ENCODE data around the gene ABCB6.

Gene ABCB6

GRCh38 chr2:219245148-219245898 is 26.6 kb upstream of the ABCB6 start, which contains the start of the genes GLB1L and STK16:
Gene GLB1L (minus strand): TSS chr2:219245444. CDS start chr2:219243573, 1,871 bp downstream.
Gene STK16 (plus strand): TSS chr2:219245479. CDS start chr2:219246000, 521 bp downstream.
- DNase-seq = peak; percentile 60 to 91

GRCh38 chr2:219244789-219245147 is 26.0 kb upstream of the ABCB6 start:
- no peak for DNase-seq

- DNase-seq = no peak
Observed at GRCh38 chr2:219243291-219243761, 24.6 kb upstream of the ABCB6 start.

GRCh38 chr2:219234331-219234730 is 15.6 kb upstream of the ABCB6 start:
- no peak for DNase-seq

GRCh38 chr2:219230059-219230540 is 11.3 kb upstream of the ABCB6 start:
- no peak for DNase-seq

- peak; percentile 87 to 98 for DNase-seq
Observed at GRCh38 chr2:219229305-219230058, 10.7 kb upstream of the ABCB6 start, which contains the start of the genes ANKZF1 and ATG9A. Gene ANKZF1 (plus strand): TSS chr2:219229806. CDS start chr2:219230258, 452 bp downstream. Gene ATG9A (minus strand): TSS chr2:219229636. CDS start chr2:219228024, 1,612 bp downstream.

GRCh38 chr2:219228911-219229304 is 10.2 kb upstream of the ABCB6 start:
- no peak for DNase-seq

GRCh38 chr2:219228041-219228910 is 9.5 kb upstream of the ABCB6 start:
- peak in 1 of 2 experiments; percentile 7 for DNase-seq

GRCh38 chr2:219225350-219225749 is 6.6 kb upstream of the ABCB6 start:
- DNase-seq = no peak

GRCh38 chr2:219223831-219224610 is 5.3 kb upstream of the ABCB6 start:
- DNase-seq = no peak

GRCh38 chr2:219221957-219222518 is 3.3 kb upstream of the ABCB6 start:
- DNase-seq = no peak

GRCh38 chr2:219220652-219221402 is 2.1 kb upstream of the ABCB6 start:
- DNase-seq = no peak

- no peak for DNase-seq
Observed at GRCh38 chr2:219219784-219220532, 1.2 kb upstream of the ABCB6 start.

GRCh38 chr2:219218217-219218731 is 484 bp downstream of the ABCB6 start:
- peak; percentile 75 to 81 for DNase-seq

- no peak for DNase-seq
Observed at GRCh38 chr2:219216535-219216915, 2.2 kb downstream of the ABCB6 start.

GRCh38 chr2:219215871-219216534 is 2.8 kb downstream of the ABCB6 start:
- no peak for DNase-seq

- no peak for DNase-seq
Observed at GRCh38 chr2:219214786-219215185, 4.0 kb downstream of the ABCB6 start.

- DNase-seq = no peak
Observed at GRCh38 chr2:219214141-219214540, 4.6 kb downstream of the ABCB6 start.

- no peak for DNase-seq
Observed at GRCh38 chr2:219213486-219214071, 5.2 kb downstream of the ABCB6 start.
